Nephron progenitor cell (in vitro differentiated cells): ENCODE data around the gene SPACA9.

ENCODE experiments used
- DNase-seq: peaks from one replicate; pipeline ENCODE4 v3.0.0; 2021
- H3K27ac Mint-ChIP-seq: 2 replicates; pipeline ENCODE4 v1.8.0; 2021; ENCODE audit warnings: mild to moderate bottlenecking, moderate library complexity, mixed read lengths
- H3K27me3 Mint-ChIP-seq: 2 replicates; pipeline ENCODE4 v1.8.0; 2021; ENCODE audit warnings: mild to moderate bottlenecking, low read depth, mixed read lengths; ENCODE audit not compliant: poor library complexity
- H3K36me3 Mint-ChIP-seq: 2 replicates; pipeline ENCODE4 v1.8.0; 2021; ENCODE audit warnings: low read depth, mixed read lengths
- H3K4me1 Mint-ChIP-seq: 2 replicates; pipeline ENCODE4 v1.8.0; 2021; ENCODE audit warnings: mixed read lengths
- H3K4me3 Mint-ChIP-seq: 2 replicates; pipeline ENCODE4 v1.8.0; 2021; ENCODE audit warnings: mild to moderate bottlenecking, moderate library complexity, mixed read lengths
- H3K9me3 Mint-ChIP-seq: 2 replicates; pipeline ENCODE4 v1.8.0; 2021; ENCODE audit warnings: mild to moderate bottlenecking, moderate library complexity, mixed read lengths
- TF ChIP-seq, protein P1 (sequence below): fragments of 200-600 bp; sonication (generic); IDR thresholded peaks from 2 replicates; pipeline ENCODE4 v1.5.0; 2021; ENCODE audit warnings: antibody characterized with exemption

Gene SPACA9

DNA sequence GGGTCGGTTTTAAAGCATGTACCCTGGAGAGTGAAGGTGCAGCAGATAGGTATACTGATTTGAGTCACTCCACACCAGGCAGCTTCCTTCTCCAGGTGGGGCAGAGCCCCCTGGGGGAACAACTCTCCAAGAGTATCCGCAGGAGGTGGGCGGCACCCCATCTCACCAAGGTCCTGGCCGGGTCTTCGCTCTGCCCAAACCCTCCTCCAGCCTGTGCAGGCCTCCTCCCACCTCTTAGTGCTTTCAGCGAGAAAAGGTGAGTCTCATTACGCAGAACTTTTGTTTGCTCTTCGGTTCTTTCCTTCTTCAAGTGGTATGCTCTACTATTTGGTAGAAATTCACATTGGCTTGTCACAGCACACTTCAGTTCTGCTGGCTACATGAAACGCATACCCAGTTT is 13.7 kb downstream of the SPACA9 start:
- Mint-ChIP-seq H3K27ac (no peak overlapping the region), H3K36me3 (peaks cover 20% of the 10 kb centered on the region), H3K27me3 (no peaks in the 10 kb centered on the region), H3K4me1 (no peaks in the 10 kb centered on the region), H3K4me3 (no peak overlapping the region), H3K9me3 (no peaks in the 10 kb centered on the region)
- TF ChIP-seq, protein P1, sequence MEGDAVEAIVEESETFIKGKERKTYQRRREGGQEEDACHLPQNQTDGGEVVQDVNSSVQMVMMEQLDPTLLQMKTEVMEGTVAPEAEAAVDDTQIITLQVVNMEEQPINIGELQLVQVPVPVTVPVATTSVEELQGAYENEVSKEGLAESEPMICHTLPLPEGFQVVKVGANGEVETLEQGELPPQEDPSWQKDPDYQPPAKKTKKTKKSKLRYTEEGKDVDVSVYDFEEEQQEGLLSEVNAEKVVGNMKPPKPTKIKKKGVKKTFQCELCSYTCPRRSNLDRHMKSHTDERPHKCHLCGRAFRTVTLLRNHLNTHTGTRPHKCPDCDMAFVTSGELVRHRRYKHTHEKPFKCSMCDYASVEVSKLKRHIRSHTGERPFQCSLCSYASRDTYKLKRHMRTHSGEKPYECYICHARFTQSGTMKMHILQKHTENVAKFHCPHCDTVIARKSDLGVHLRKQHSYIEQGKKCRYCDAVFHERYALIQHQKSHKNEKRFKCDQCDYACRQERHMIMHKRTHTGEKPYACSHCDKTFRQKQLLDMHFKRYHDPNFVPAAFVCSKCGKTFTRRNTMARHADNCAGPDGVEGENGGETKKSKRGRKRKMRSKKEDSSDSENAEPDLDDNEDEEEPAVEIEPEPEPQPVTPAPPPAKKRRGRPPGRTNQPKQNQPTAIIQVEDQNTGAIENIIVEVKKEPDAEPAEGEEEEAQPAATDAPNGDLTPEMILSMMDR, result no peak
- no peak for DNase-seq

DNA sequence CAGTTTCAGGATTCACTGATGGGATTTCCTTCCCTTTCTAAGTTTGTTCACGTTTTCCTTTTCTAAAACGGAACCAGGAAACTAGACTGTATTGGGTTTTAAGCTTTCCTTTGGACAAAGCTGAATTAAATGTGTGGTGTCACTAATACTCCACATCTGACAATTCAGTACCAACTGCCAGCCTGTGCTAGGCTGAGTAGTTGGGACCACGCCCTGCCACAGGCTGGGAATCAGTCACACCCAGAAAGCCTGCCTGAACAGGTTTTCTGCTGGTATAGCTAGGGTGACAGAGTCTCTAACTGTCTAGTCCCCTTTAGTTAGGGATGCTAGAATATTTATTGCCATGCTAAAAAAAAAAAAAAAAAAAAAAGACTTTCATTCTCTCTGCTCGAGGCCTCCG is 15.6 kb downstream of the SPACA9 start:
- Mint-ChIP-seq H3K36me3 (peaks cover 28% of the 10 kb centered on the region), H3K4me3 (no peak overlapping the region), H3K9me3 (no peaks in the 10 kb centered on the region), H3K27me3 (no peaks in the 10 kb centered on the region), H3K4me1 (no peaks in the 10 kb centered on the region), H3K27ac (no peak overlapping the region)
- TF ChIP-seq, protein P1, result no peak
- no peak for DNase-seq

DNA sequence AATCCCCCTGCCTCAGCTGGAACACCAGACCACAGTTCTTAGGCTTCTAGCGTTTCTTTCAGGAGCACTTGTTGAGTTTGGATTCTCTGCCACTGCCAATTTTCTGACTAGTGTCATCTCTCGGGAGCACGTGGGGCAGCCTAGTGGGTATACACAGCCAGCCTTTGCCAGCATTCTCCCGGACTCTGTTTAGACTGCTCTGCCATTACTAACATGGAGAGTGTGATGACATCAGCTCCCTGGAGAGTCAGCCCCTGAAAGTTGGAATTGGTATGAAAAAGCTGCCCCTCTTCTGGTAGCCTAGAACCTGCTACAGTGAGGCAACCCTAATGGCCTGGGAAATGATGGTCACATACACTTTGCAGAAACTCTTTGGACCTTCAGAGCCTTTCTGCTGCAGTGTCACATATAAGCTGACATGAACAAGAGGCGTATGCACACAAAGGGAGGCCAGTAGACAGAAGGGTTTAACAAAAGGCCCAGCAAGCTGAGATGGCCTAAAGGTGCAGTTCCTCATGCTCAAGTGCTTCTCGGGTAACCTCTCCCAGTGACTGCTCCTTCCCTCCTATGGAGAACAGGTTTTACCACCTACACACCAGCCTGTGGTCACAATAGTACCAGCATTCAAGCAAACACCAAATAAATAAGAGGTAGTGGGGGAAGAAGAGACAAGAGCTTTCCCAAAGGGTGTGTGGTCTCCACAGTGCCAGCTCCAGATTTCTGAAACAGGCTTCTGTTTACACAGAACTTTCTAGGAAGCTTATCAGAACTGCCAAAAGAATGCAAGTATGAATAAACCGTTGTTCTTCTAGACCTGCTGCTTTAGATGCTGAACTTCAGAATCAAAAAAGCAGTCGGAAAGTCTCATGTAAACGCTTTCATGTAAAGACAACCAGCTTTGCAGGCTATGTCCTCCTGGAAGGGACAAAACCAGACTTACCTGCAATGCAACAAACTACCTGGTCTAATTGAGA is 16.5 kb downstream of the SPACA9 start:
- Mint-ChIP-seq H3K27me3 (no peaks in the 10 kb centered on the region), H3K4me3 (no peak overlapping the region), H3K4me1 (no peaks in the 10 kb centered on the region), H3K9me3 (no peaks in the 10 kb centered on the region), H3K36me3 (peaks cover 32% of the 10 kb centered on the region), H3K27ac (no peak overlapping the region)
- no peak for DNase-seq
- TF ChIP-seq, protein P1, result no peak

DNA sequence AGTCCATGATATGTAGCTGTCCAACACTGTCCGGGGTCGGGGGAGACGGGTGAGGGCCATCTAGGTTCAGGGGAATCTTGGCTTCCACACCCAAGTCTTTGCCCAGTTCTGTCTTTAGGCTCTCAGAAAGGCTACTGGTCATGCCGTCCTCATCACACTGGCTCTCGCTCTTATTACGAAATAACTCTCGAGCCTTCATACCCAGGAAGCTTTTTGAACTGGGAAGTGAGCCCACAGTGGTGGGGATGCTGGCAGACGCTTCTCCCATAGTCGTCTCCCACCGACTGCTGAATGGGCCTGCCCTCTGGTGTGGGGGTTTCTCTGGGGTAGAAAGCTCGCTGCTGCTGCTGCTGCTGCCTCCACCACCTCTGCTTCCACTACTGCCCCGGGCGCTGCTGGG is 17.6 kb downstream of the SPACA9 start:
- TF ChIP-seq, protein P1, result no peak
- no peaks in the 10 kb centered on the region for H3K9me3 Mint-ChIP-seq
- H3K27me3 Mint-ChIP-seq, result no peaks in the 10 kb centered on the region

DNA sequence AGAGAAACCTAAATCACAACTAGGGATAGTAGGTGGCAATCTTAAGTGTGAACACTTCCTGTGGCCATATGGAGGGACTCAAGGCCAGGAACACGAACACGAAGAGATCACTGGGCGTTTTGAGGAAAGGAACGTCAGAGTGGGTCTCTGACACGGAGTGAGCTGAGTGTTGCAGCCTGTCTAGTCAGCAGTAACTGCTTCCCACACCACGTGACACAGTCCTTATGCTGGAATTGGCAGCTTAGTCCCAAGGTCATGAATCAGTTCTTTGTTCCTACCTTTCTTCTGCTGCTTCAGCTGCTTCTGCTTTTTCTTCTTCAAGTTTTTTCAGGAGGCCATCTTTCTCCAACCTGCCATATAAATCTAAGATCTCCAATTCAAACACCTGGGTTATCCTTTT is 18.2 kb downstream of the SPACA9 start:
- Mint-ChIP-seq H3K4me3 (no peak overlapping the region), H3K4me1 (no peaks in the 10 kb centered on the region), H3K36me3 (peaks cover 48% of the 10 kb centered on the region), H3K9me3 (no peaks in the 10 kb centered on the region), H3K27me3 (no peaks in the 10 kb centered on the region), H3K27ac (no peak overlapping the region)
- TF ChIP-seq, protein P1, result no peak
- no peak for DNase-seq

More for the DNA sequence above, 17.6 kb downstream of the SPACA9 start:
- Mint-ChIP-seq H3K4me3 (no peak overlapping the region), H3K27ac (peak overlapping the region; percentile 57), H3K36me3 (peaks cover 41% of the 10 kb centered on the region), H3K4me1 (no peaks in the 10 kb centered on the region)
- DNase-seq, result no peak

DNA sequence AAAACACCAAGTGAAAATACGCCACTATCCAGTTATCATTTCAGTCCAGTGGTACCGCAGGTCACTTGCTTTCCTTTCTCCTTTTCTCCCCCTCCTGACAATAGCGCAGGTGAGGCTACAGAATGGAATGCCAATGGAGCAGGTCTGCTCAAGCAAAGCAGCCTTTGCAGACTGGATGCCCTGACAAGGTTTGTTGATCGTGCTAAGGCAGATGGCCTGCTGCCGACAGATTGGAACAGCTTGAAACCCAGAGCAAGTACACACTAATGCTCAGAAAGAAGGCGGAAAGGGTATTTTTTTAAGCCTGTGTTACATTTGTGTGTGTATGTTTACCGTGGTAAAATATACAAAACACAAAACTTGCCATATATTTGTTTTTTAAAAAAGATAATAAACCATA is 19.4 kb downstream of the SPACA9 start:
- no peaks in the 10 kb centered on the region for H3K4me1 Mint-ChIP-seq
- peaks cover 54% of the 10 kb centered on the region for H3K36me3 Mint-ChIP-seq
- H3K27ac Mint-ChIP-seq, result peak overlapping the region; percentile 86
- H3K27me3 Mint-ChIP-seq, result no peaks in the 10 kb centered on the region
- DNase-seq, result no peak
- H3K9me3 Mint-ChIP-seq, result no peaks in the 10 kb centered on the region
- no peak overlapping the region for H3K4me3 Mint-ChIP-seq
- TF ChIP-seq, protein P1, result no peak
